Activated naive CD4-positive, alpha-beta T cell treated with anti-CD3 and anti-CD28 coated beads for 36 hours (primary cell): Measurements from ENCODE around the gene RFC4. TPM values are rescaled to one million over a fixed set of nuclear protein-coding genes. Genes with fewer than 3 reads are reported as not detected.

Experiments
- CTCF ChIA-PET: fragments of 350-600 bp; sonication (Branson Sonifier 250); formaldehyde crosslinking; loops from one replicate; lab custom pipeline; 2021; ENCODE audit warnings: antibody characterized with exemption; lab: Charles Lee
- DNase-seq: peaks from one replicate; pipeline ENCODE4 v3.0.0-alpha.2; 2020
- H3K27ac Mint-ChIP-seq: one replicate; pipeline ENCODE4 v1.8.0; 2021; ENCODE audit warnings: mild to moderate bottlenecking, mixed read lengths
- H3K27me3 Mint-ChIP-seq: one replicate; pipeline ENCODE4 v1.8.0; 2021; ENCODE audit warnings: low read depth, mixed read lengths
- H3K36me3 Mint-ChIP-seq: one replicate; pipeline ENCODE4 v1.8.0; 2021; ENCODE audit warnings: low read depth, mixed read lengths
- H3K4me1 Mint-ChIP-seq: one replicate; pipeline ENCODE4 v1.8.0; 2021; ENCODE audit warnings: low read depth, mixed read lengths
- H3K4me3 Mint-ChIP-seq: one replicate; pipeline ENCODE4 v1.8.0; 2021; ENCODE audit warnings: mild to moderate bottlenecking, moderate library complexity, mixed read lengths
- H3K9me3 Mint-ChIP-seq: one replicate; pipeline ENCODE4 v1.8.0; 2021; ENCODE audit warnings: mixed read lengths
- intact Hi-C: fragments of 100-400 bp; cut with micrococcal nuclease; formaldehyde crosslinking; loops from one replicate; pipeline ENCODE4 v1.15.1; 2023
- microRNA-seq: library from miRNA; unstranded; fragments of <30 nt; microRNA quantifications from one replicate; pipeline ENCODE4 v1.2.0, GENCODE V29; 2022; ENCODE audit warnings: borderline microRNAs expressed, borderline replicate concordance
- total RNA-seq, 2 experiments: library from RNA; stranded (reverse); gene quantifications; one replicate each; pipeline ENCODE4 v1.2.3, GENCODE V29; 2021

RFC4 gene
- total RNA-seq, 2 experiments from 2014 or later: 135 to 136 TPM

DNA sequence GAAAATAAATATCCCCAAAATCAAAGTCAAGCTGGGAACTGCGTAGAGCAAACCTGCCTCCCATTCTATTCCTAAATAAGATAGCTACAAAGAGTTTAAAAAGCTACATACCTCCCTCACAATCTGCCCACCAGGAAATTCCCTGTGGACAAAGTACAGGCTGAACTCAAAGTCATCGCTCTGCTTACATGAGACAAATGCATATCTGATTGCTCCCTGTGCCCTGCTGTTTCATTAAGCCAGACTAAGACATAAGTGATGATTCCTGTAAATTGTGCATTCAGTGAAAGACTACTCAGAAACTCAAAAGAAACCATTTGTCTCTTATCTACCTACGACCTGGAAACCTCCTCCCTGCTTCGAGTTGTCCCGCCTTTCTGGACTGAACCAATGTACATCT is 51.4 kb downstream of the RFC4 start:
- Mint-ChIP-seq H3K4me3 (no peak overlapping the region), H3K4me1 (peaks cover 12% of the 10 kb centered on the region), H3K27me3 (no peaks in the 10 kb centered on the region), H3K9me3 (no peaks in the 10 kb centered on the region), H3K36me3 (no peaks in the 10 kb centered on the region), H3K27ac (no peak overlapping the region)
- no peak for DNase-seq
- intact Hi-C loops: no loop called here
- CTCF ChIA-PET: interaction anchor here (0.6 to 1.5 kb wide), 2 partner anchors 138 to 463 kb away, joined by 3 to 5 read pairs; no protein-coding TSS in a partner anchor

DNA sequence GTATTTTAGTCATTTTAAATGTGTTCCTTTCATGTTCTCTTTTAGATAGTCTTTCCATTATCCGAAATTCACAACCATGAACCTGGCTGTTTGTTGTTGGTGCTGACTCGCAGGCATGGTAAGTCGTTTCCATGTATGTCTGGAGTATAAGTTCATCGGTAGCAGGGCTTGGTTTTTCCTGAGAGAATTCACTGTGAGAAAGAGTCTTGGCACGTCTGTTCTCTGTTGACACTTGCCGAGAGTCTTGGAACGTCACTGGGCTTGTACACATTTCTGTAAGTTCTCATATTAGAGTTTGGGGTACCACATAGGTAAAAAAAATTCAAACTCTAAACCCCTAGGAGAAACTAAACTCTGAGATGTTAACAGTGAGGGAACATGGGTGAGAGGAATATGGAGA is 52.3 kb downstream of the RFC4 start:
- no peaks in the 10 kb centered on the region for H3K27me3 Mint-ChIP-seq
- no peak for DNase-seq
- no peak overlapping the region for H3K27ac Mint-ChIP-seq
- H3K9me3 Mint-ChIP-seq: no peaks in the 10 kb centered on the region
- intact Hi-C loops: no loop called here
- H3K4me3 Mint-ChIP-seq: no peak overlapping the region
- H3K36me3 Mint-ChIP-seq: no peaks in the 10 kb centered on the region
- CTCF ChIA-PET: interaction anchor here (1.5 kb wide), 1 partner anchor 137 kb away, joined by 5 read pairs; no protein-coding TSS in a partner anchor
- peaks cover 12% of the 10 kb centered on the region for H3K4me1 Mint-ChIP-seq

GRCh38 chr3:186751480-186751879 is 54.8 kb downstream of the RFC4 start:
- H3K27me3 Mint-ChIP-seq: no peaks in the 10 kb centered on the region
- H3K36me3 Mint-ChIP-seq: no peaks in the 10 kb centered on the region
- H3K4me1 Mint-ChIP-seq: peaks cover 12% of the 10 kb centered on the region
- H3K4me3 Mint-ChIP-seq: no peak overlapping the region
- H3K9me3 Mint-ChIP-seq: no peaks in the 10 kb centered on the region
- intact Hi-C loops: no loop called here
- H3K27ac Mint-ChIP-seq: no peak overlapping the region
- CTCF ChIA-PET: interaction anchor here (1.5 kb wide), 1 partner anchor 134 kb away, joined by 7 read pairs; no protein-coding TSS in a partner anchor
- no peak for DNase-seq

DNA sequence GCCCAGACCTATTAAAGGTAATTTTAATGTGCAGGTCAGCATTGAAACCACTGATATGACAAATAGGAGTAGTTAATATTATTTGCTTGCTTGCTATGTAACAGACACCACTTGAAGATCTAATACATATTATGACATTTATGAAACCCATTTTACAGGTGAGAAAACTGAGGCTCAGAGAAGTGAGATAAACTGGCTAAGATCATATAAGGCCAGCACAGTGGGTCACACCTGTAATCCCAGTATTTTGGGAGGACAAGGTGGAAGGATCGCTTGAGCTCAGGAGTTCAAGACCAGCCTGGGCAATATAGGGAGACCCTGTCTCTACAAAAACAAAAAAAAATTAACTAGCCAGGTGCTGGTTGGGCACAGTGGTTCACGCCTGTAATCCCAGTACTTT is 56.0 kb downstream of the RFC4 start:
- CTCF ChIA-PET: interaction anchor here (0.6 kb wide), 1 partner anchor 36 kb away, joined by 4 read pairs; no protein-coding TSS in a partner anchor
- H3K9me3 Mint-ChIP-seq: no peaks in the 10 kb centered on the region
- no peaks in the 10 kb centered on the region for H3K36me3 Mint-ChIP-seq
- no peak for DNase-seq
- intact Hi-C loops: no loop called here
- H3K4me3 Mint-ChIP-seq: no peak overlapping the region
- no peaks in the 10 kb centered on the region for H3K27me3 Mint-ChIP-seq
- H3K27ac Mint-ChIP-seq: no peak overlapping the region
- peaks cover 15% of the 10 kb centered on the region for H3K4me1 Mint-ChIP-seq

GRCh38 chr3:186746008-186746407 is 60.3 kb downstream of the RFC4 start:
- H3K4me1 Mint-ChIP-seq: peaks cover 3% of the 10 kb centered on the region

DNA sequence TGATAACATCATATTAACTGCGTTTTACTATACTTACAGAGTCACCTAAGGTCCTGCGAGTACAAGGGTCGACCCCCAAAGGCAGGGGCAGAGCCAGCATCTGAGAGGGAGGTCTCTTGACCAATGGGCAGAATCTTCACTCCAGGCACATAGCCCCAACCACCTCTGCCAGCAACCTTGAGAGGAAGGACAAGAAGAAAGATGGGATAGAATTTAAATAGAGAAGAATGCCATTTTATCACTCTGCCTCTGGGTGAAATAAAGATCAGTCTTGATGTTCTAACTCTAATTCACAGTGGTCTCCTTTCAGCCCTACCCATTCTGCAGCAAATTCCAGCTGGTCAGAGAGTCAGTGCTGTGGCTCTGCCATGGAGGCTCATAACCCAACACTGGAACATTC is 62.6 kb downstream of the RFC4 start:
- intact Hi-C loops: no loop called here
- CTCF ChIA-PET: interaction anchor here (0.6 kb wide), 1 partner anchor 651 kb away, joined by 3 read pairs; no protein-coding TSS in a partner anchor
- peaks cover 4% of the 10 kb centered on the region for H3K36me3 Mint-ChIP-seq
- peaks cover 3% of the 10 kb centered on the region for H3K4me1 Mint-ChIP-seq
- no peaks in the 10 kb centered on the region for H3K9me3 Mint-ChIP-seq
- no peak overlapping the region for H3K27ac Mint-ChIP-seq
- H3K4me3 Mint-ChIP-seq: no peak overlapping the region
- DNase-seq: no peak
- H3K27me3 Mint-ChIP-seq: no peaks in the 10 kb centered on the region

More at GRCh38 chr3:186746008-186746407, 60.3 kb downstream of the RFC4 start:
- H3K36me3 Mint-ChIP-seq: peaks cover 4% of the 10 kb centered on the region
- peak; percentile 11 for DNase-seq
- peak overlapping the region; percentile 54 for H3K27ac Mint-ChIP-seq
- H3K4me3 Mint-ChIP-seq: no peak overlapping the region
- CTCF ChIA-PET: no interaction called here
- intact Hi-C loops: no loop called here
- no peaks in the 10 kb centered on the region for H3K27me3 Mint-ChIP-seq
- H3K9me3 Mint-ChIP-seq: no peaks in the 10 kb centered on the region

GRCh38 chr3:186742618-186743380 is 63.5 kb downstream of the RFC4 start:
- Mint-ChIP-seq H3K4me3 (no peak overlapping the region), H3K27me3 (no peaks in the 10 kb centered on the region), H3K9me3 (no peaks in the 10 kb centered on the region), H3K36me3 (peaks cover 4% of the 10 kb centered on the region), H3K27ac (no peak overlapping the region), H3K4me1 (peaks cover 3% of the 10 kb centered on the region)
- intact Hi-C loops: no loop called here
- CTCF ChIA-PET: interaction anchor here (0.6 kb wide), 1 partner anchor 651 kb away, joined by 3 read pairs; no protein-coding TSS in a partner anchor
- no peak for DNase-seq

Small RNA genes within 50 kb of the gene (microRNA-seq; reads per million reads assigned to microRNA genes)
- 103 reads per million, percentile 59 among the genes with 10 or more reads in this experiment for gene MIR1248

Other genes starting within 250 kb of the RFC4 start
- 10 to 100 TPM in 1 of 2 experiments, 1 to 10 TPM in 1; 9.0 to 10.7 TPM for gene TBCCD1, start 239.1 kb downstream of the RFC4 start, total RNA-seq
- 10 to 100 TPM; 30.0 to 30.5 TPM for gene DNAJB11, start 235.8 kb downstream of the RFC4 start, total RNA-seq
- gene AHSG, start 193.4 kb downstream of the RFC4 start, total RNA-seq: not detected
- gene FETUB, start 166.1 kb downstream of the RFC4 start, total RNA-seq: not detected
- gene HRG, start 140.5 kb downstream of the RFC4 start, total RNA-seq: not detected
- not detected for gene KNG1, start 89.1 kb downstream of the RFC4 start, total RNA-seq
- 100 to 1,000 TPM; 445 to 469 TPM for gene EIF4A2, start 22.9 kb downstream of the RFC4 start, total RNA-seq
- not detected for gene ADIPOQ, start 36.2 kb upstream of the RFC4 start, total RNA-seq
- 10 to 100 TPM; 76.2 to 78.0 TPM for gene ST6GAL1, start 124.0 kb upstream of the RFC4 start, total RNA-seq